Motor neuron (in vitro differentiated cells): ENCODE data around the gene RMP24.

Source experiments
- ATAC-seq, 8 experiments: fragments of 200-7000 bp; cut with Tn5 transposase; replicated peaks in 6 of 8; 2 replicates each; pipeline ENCODE4 v1.8.0; 2021; ENCODE audit warnings: mild to moderate bottlenecking in 8 of 8, moderate library complexity in 8 of 8
- H3K27ac ChIP-seq, 2 donors: fragments of 250-450 bp; sonication (Bioruptor Pico); 2 replicates each; pipeline ENCODE4 v1.9.0; 2021; ENCODE audit warnings: antibody characterized with exemption in 2 of 2, mild to moderate bottlenecking in 2 of 2, moderate library complexity in 1 of 2
- H3K4me1 ChIP-seq, 2 donors: fragments of 250-450 bp; sonication (Bioruptor Pico); replicated peaks in 1 of 2; 2 replicates each; pipeline ENCODE4 v1.6.1; 2021; ENCODE audit warnings: antibody characterized with exemption in 2 of 2, mild to moderate bottlenecking in 2 of 2, moderate library complexity in 1 of 2
- H3K4me3 ChIP-seq, 5 donors: fragments of 250-450 bp; sonication (Bioruptor Pico); 2 replicates each; pipeline ENCODE4 v1.9.0; 2021; ENCODE audit warnings: antibody characterized with exemption in 5 of 5, mild to moderate bottlenecking in 5 of 5, moderate library complexity in 4 of 5
- WGBS, 10 experiments: fragments of 450-650 bp; shearing (Covaris generic); methylation state at CpG; one replicate each; pipeline ENCODE4 v1.0.0; 2022; 5-methylcytosine and 5-hydroxymethylcytosine counted together
- in situ Hi-C, 9 experiments: fragments of 400-800 bp; cut with MboI; loops; one replicate each; pipeline ENCODE4 v1.15.0; 2021; ENCODE audit warnings: low sequenced_read_pairs in 9 of 9, low pct_unique_long_range_greater_than_20kb in 2 of 9; ENCODE audit not compliant: unreplicated experiment in 9 of 9

The RMP24 gene

DNA sequence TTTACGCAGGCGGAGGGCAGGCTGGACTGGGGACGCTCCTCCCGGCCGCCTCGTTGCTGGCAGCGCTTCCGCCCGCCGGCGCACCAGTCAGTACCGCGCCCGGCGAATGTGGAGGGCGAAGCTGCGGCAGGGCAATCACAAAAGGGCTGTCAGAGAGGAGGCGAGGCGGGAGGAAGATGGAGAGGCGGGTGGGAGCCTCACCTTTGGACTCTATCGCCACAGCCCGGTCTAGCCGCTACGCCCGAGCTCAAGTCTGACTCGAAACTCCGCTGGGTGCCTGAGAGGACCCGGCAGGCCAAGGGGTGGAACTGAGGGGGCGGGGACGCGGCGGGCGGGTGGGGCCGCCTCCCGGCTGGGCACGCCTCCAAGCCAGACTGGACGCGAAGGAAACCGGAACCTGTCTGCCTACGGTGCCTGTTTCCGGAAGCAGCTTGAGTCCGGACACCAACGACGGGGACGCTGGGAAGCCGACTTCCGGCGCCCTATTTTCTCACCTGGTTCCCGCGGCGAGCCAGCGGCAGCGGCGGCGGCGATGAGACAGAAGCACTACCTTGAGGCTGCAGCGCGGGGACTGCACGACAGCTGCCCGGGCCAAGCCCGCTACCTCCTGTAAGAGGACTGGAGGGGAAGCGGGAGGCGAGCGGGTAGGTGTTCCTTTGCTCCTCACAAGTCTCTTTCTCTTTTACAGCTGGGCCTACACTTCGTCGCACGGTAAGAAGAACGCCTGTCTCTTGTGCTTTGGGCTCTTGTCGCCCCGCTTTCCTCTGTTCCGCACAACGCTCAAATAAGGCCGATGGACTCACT lies at the start of gene RMP24:
RMP24 (plus strand) TSS at position 483 of the 804 bp plus-strand sequence.
- Histone ChIP-seq H3K4me3 (peak within 1 kb of the TSS; percentile 60 to 94 (median 79)), H3K4me1 (peaks cover 8 to 13% of the 10 kb centered on the region in 2 donors), H3K27ac (peak within 1 kb of the TSS; percentile 76 to 84)
- 0 to 3% (median 0%) methylated on average over 2 to 28 of the region's 73 CpGs; no CpG with 5 or more reads in 3 of the 10 experiments for WGBS, 10 experiments
- peak; percentile 78 to 97 (median 94) for ATAC-seq
- in situ Hi-C loops, result loop anchor here in 5 of 9 experiments (25.0 kb wide), 2 partner anchors 185 to 210 kb away; no protein-coding TSS in a partner anchor

GRCh38 chr18:35923939-35924684 lies 48.4 kb upstream of the RMP24 start:
- H3K4me1 ChIP-seq, result no peaks in the 10 kb centered on the region
- peak in 5 of 8 experiments; percentile 12 to 55 (median 49) for ATAC-seq
- in situ Hi-C loops, result no loop called here
- no peak overlapping the region for H3K27ac ChIP-seq
- H3K4me3 ChIP-seq, result no peak overlapping the region
- WGBS, 10 experiments, result 0 to 64% (median 39%) methylated on average over 1 to 3 of the region's 4 CpGs; no CpG with 5 or more reads in 1 of the 10 experiments

DNA sequence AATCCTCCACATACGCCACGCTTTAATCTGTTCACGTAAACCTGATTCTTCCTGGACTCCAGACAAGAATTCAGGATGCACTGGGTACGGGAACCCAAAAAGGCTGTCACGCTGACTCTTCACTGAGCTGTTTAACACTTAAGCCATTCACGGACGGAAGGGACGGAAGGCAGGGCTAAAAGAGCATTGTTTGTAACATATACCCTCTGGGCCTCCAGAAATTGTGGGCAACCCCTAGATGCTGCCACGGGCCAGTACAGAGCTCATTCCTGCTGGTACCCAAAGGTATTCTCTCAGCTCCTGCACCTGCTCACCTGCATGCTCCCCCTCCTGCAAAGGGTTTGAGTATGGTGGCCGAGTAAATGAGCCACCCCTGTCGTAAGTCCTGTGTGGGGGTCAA lies 45.6 kb upstream of the RMP24 start:
- WGBS, 10 experiments, result 33 to 100% (median 89%) methylated on average over 1 to 9 of the region's 11 CpGs
- in situ Hi-C loops, result no loop called here
- H3K27ac ChIP-seq, result no peak overlapping the region
- H3K4me3 ChIP-seq, result no peak overlapping the region
- no peak for ATAC-seq
- no peaks in the 10 kb centered on the region for H3K4me1 ChIP-seq

GRCh38 chr18:35927430-35927829 lies 45.0 kb upstream of the RMP24 start:
- no peak overlapping the region for H3K4me3 ChIP-seq
- no peak overlapping the region for H3K27ac ChIP-seq
- in situ Hi-C loops, result no loop called here
- 0 to 100% (median 82%) methylated on average over 2 to 3 of the region's 3 CpGs for WGBS, 10 experiments
- peak in 1 of 8 experiments; percentile 56 for ATAC-seq
- H3K4me1 ChIP-seq, result no peaks in the 10 kb centered on the region

DNA sequence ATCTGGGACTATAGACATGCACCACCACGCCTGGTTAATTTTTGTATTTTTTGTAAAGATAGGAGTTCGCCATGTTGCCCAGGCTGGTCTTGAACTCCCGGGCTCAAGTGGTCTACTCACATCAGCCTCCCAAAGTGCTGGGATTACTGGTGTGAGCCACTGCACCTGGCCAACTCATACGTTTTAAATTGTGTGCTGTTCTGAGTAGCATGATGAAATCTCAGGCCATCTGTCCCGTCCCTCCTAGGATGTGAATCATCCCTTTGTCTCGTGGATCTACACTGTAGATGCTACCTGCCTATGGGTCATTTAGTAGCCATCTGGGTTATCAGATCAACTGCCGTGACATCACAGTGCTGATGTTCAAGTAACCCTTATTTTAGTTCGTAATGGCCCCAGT lies 38.5 kb upstream of the RMP24 start:
- ATAC-seq, result peak in 6 of 8 experiments; percentile 30 to 97 (median 96)
- Histone ChIP-seq H3K27ac (no peak overlapping the region), H3K4me3 (no peak overlapping the region), H3K4me1 (no peaks in the 10 kb centered on the region)
- 33 to 100% (median 61%) methylated on average over 1 to 7 of the region's 8 CpGs for WGBS, 10 experiments
- in situ Hi-C loops, result no loop called here

DNA sequence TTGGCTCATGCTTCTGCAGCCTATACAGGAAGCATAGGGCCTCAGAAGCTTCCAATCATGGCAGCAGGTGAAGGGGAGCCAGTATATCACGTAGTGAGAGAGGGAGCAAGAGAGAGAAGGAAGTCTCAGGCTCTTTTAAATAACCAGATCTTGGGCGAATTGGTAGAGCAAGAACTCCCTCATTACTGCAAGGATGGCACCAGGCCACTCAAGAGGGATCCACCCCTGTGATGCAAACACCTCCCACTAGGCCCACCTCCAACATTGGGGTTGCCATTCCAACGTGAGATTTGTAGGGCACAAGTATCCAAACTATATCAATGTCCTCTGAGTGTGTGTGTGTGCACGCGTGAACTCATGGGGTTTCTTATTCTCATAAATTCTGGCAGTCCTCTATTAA lies 37.6 kb upstream of the RMP24 start:
- no peak for ATAC-seq
- no peak overlapping the region for H3K4me3 ChIP-seq
- no peaks in the 10 kb centered on the region for H3K4me1 ChIP-seq
- no peak overlapping the region for H3K27ac ChIP-seq
- WGBS, 10 experiments, result 40 to 100% (median 82%) methylated on average over 1 to 5 of the region's 5 CpGs; no CpG with 5 or more reads in 1 of the 10 experiments
- in situ Hi-C loops, result no loop called here

- H3K4me1 ChIP-seq, result no peaks in the 10 kb centered on the region
- ATAC-seq, result no peak
- 0 to 88% (median 47%) methylated on average over 1 to 2 of the region's 4 CpGs; no CpG with 5 or more reads in 4 of the 10 experiments for WGBS, 10 experiments
Observed at GRCh38 chr18:35935805-35936204, 36.7 kb upstream of the RMP24 start.

DNA sequence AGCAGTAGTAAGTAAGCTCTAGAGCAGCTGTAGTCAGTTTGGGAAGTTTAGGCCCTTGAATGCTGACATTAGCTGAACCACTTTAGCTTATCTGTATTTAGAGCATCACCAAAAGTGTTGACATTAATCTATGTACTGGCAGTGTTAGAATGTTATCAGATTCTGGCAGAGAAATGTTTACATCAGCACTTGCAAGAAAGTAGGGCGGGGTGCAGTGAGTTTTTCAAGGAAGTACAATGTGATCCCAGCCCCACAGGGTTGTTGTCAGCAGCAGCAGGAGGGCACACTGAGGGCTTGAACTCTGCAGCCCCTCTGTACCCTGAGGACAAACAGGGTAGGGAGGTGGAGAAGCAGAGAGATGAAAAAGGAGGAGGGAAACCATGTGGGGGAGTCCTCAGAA lies 35.5 kb upstream of the RMP24 start:
- Histone ChIP-seq H3K4me3 (no peak overlapping the region), H3K4me1 (no peaks in the 10 kb centered on the region), H3K27ac (no peak overlapping the region)
- in situ Hi-C loops, result no loop called here
- peak in 2 of 8 experiments; percentile 60 to 65 for ATAC-seq
- 14 to 89% (median 82%) methylated on average over 1 of the region's 1 CpG; no CpG with 5 or more reads in 4 of the 10 experiments for WGBS, 10 experiments

More at GRCh38 chr18:35935805-35936204, 36.7 kb upstream of the RMP24 start:
- Histone ChIP-seq H3K27ac (no peak overlapping the region), H3K4me3 (no peak overlapping the region)
- in situ Hi-C loops, result no loop called here

DNA sequence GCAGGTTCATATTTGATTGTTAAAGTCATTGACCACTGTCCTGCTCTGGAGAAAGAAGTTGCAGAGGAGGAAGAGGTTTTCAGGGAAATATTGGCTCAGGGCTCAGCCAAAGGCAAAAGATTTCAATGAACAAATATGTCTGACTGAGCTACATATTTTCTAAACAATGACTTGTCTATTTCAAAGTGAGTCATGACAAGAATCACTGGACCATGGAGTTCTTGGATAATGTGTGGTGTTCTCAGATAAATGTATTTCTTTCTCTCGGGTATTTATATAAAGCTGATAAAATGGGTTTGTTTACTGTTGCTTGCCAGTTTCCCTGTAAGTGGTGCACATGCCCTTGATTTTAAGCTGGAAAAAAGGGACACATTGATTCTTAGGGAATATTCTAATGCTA lies 34.3 kb upstream of the RMP24 start:
- no peak overlapping the region for H3K4me3 ChIP-seq
- WGBS, 10 experiments, result 70 to 100% (median 88%) methylated on average over 1 of the region's 1 CpG; no CpG with 5 or more reads in 4 of the 10 experiments
- no peak overlapping the region for H3K27ac ChIP-seq
- ATAC-seq, result peak in 1 of 8 experiments; percentile 38
- no peaks in the 10 kb centered on the region for H3K4me1 ChIP-seq
- in situ Hi-C loops, result no loop called here

GRCh38 chr18:35938562-35938961 lies 33.9 kb upstream of the RMP24 start:
- no peaks in the 10 kb centered on the region for H3K4me1 ChIP-seq
- in situ Hi-C loops, result no loop called here
- peak in 4 of 8 experiments; percentile 53 to 69 (median 61) for ATAC-seq

DNA sequence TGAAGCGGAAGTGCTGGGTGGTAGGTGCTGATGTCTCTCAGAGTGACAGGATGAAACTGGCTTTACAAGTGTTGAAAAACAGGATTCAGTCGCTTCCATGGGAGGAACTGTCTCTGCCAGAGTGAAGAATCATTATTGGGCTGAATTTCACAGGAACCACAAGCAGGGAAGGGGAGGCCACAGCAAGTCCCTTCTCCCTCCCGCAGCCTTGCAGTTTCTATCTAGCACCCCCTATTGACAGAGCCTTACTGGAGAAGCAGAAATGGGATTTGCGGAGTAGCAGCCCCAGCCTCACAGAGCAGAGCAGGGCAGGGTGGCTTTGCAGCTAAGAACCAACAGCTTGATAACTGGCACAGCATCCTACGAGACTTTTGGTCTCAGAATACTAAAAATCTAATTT lies 33.3 kb upstream of the RMP24 start:
- in situ Hi-C loops, result no loop called here
- Histone ChIP-seq H3K4me3 (no peak overlapping the region), H3K27ac (no peak overlapping the region), H3K4me1 (no peaks in the 10 kb centered on the region)
- WGBS, 10 experiments, result 21 to 83% (median 42%) methylated on average over 1 to 4 of the region's 5 CpGs; no CpG with 5 or more reads in 3 of the 10 experiments
- peak in 7 of 8 experiments; percentile 14 to 63 (median 24) for ATAC-seq

More at GRCh38 chr18:35938562-35938961, 33.9 kb upstream of the RMP24 start:
- Histone ChIP-seq H3K4me3 (no peak overlapping the region), H3K27ac (no peak overlapping the region)
- WGBS, 10 experiments, result 29 to 100% (median 88%) methylated on average over 1 of the region's 1 CpG; no CpG with 5 or more reads in 3 of the 10 experiments

DNA sequence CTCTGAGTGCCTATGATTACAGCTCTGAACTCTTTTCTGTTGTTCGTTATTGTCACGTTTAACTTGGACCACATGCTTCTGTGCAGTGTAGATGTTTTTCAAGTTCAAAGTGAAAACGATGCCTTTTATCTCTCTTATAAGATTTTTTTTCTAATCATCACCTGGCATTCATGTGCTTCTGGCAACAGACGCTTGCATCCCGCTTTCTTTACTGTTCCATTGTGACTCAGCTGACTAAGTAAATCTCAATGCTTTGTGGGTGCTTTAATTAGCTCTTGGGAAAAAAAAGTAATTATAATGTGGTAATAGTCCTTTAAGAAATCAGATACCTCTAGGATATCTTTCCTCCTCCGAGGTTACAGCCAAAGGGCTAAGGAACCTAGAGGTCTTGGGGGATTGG lies 31.2 kb upstream of the RMP24 start:
- no peak for ATAC-seq
- 7 to 92% (median 55%) methylated on average over 2 to 6 of the region's 6 CpGs; no CpG with 5 or more reads in 4 of the 10 experiments for WGBS, 10 experiments
- Histone ChIP-seq H3K4me3 (no peak overlapping the region), H3K4me1 (no peaks in the 10 kb centered on the region), H3K27ac (no peak overlapping the region)
- in situ Hi-C loops, result no loop called here

DNA sequence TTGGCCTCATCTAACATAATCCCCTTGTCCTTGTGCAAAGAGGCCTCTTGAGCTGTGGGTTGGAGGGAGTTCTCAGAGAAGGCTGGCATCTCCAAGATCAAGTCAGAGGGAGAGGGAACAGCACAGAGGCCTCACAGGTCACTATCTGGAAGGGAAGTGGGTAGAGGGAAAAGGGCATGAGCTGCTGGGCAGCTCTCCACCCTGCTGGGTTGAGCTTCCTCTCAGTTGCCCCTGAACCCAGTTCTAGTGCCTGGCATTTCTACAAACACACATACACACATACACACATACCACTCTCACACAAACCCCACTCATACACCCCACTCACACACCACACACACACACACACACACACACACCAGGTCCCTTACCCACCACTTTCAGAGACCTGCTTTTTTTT lies 30.3 kb upstream of the RMP24 start:
- no peaks in the 10 kb centered on the region for H3K4me1 ChIP-seq
- in situ Hi-C loops, result no loop called here
- ATAC-seq, result no peak

More for the DNA sequence above, 30.3 kb upstream of the RMP24 start:
- no peak overlapping the region for H3K4me3 ChIP-seq
- no peak overlapping the region for H3K27ac ChIP-seq
